ENCODE data around the gene SCNN1G. TPM values are rescaled to one million over a fixed set of nuclear protein-coding genes. Genes with fewer than 3 reads are reported as not detected.

SCNN1G gene
- total RNA-seq, 1 donor from 2014 or later = not detected

- intact Hi-C loops (cut with micrococcal nuclease) = no loop called here
- H3K4me1 Mint-ChIP-seq (ENCODE audit: low read depth) = no peaks in the 10 kb centered on the region
- no peak overlapping the region for H3K4me3 Mint-ChIP-seq
- H3K9me3 Mint-ChIP-seq = no peaks in the 10 kb centered on the region
- DNase-seq (ENCODE audit: low spot score) = no peak
- H3K36me3 Mint-ChIP-seq (ENCODE audit: low read depth) = no peaks in the 10 kb centered on the region
- H3K27me3 Mint-ChIP-seq (ENCODE audit: insufficient read depth) = peaks cover 30% of the 10 kb centered on the region
- H3K27ac Mint-ChIP-seq = no peak overlapping the region
Observed at GRCh38 chr16:23187341-23187740, 4.8 kb downstream of the SCNN1G start.

- no peak for DNase-seq (ENCODE audit: low spot score)
- H3K27me3 Mint-ChIP-seq (ENCODE audit: insufficient read depth) = peaks cover 26% of the 10 kb centered on the region
- no peak overlapping the region for H3K4me3 Mint-ChIP-seq
- intact Hi-C loops (cut with micrococcal nuclease) = no loop called here
- no peak overlapping the region for H3K27ac Mint-ChIP-seq
- no peaks in the 10 kb centered on the region for H3K9me3 Mint-ChIP-seq
- no peaks in the 10 kb centered on the region for H3K36me3 Mint-ChIP-seq (ENCODE audit: low read depth)
- no peaks in the 10 kb centered on the region for H3K4me1 Mint-ChIP-seq (ENCODE audit: low read depth)
Observed at GRCh38 chr16:23188911-23189310, 6.4 kb downstream of the SCNN1G start.

GRCh38 chr16:23194497-23195221 lies 12.1 kb downstream of the SCNN1G start:
- intact Hi-C loops (cut with micrococcal nuclease) = no loop called here
- no peaks in the 10 kb centered on the region for H3K4me1 Mint-ChIP-seq (ENCODE audit: low read depth)
- no peak for DNase-seq (ENCODE audit: low spot score)
- H3K36me3 Mint-ChIP-seq (ENCODE audit: low read depth) = no peaks in the 10 kb centered on the region
- no peak overlapping the region for H3K27ac Mint-ChIP-seq
- H3K4me3 Mint-ChIP-seq = no peak overlapping the region
- H3K9me3 Mint-ChIP-seq = no peaks in the 10 kb centered on the region
- peaks cover 9% of the 10 kb centered on the region for H3K27me3 Mint-ChIP-seq (ENCODE audit: insufficient read depth)

- no peak overlapping the region for H3K4me3 Mint-ChIP-seq
- DNase-seq (ENCODE audit: low spot score) = no peak
- H3K9me3 Mint-ChIP-seq = no peaks in the 10 kb centered on the region
- intact Hi-C loops (cut with micrococcal nuclease) = no loop called here
- H3K27ac Mint-ChIP-seq = no peak overlapping the region
- no peaks in the 10 kb centered on the region for H3K4me1 Mint-ChIP-seq (ENCODE audit: low read depth)
- peaks cover 11% of the 10 kb centered on the region for H3K27me3 Mint-ChIP-seq (ENCODE audit: insufficient read depth)
- no peaks in the 10 kb centered on the region for H3K36me3 Mint-ChIP-seq (ENCODE audit: low read depth)
Observed at GRCh38 chr16:23195366-23195978, 12.9 kb downstream of the SCNN1G start.

GRCh38 chr16:23196539-23196938 lies 14.0 kb downstream of the SCNN1G start:
- H3K9me3 Mint-ChIP-seq = no peaks in the 10 kb centered on the region
- H3K4me3 Mint-ChIP-seq = no peak overlapping the region
- intact Hi-C loops (cut with micrococcal nuclease) = no loop called here
- H3K4me1 Mint-ChIP-seq (ENCODE audit: low read depth) = no peaks in the 10 kb centered on the region
- H3K27ac Mint-ChIP-seq = no peak overlapping the region
- no peak for DNase-seq (ENCODE audit: low spot score)
- H3K36me3 Mint-ChIP-seq (ENCODE audit: low read depth) = no peaks in the 10 kb centered on the region
- peaks cover 12% of the 10 kb centered on the region for H3K27me3 Mint-ChIP-seq (ENCODE audit: insufficient read depth)

GRCh38 chr16:23202166-23202565 lies 19.6 kb downstream of the SCNN1G start:
- Mint-ChIP-seq H3K4me1 (ENCODE audit: low read depth) (no peaks in the 10 kb centered on the region), H3K9me3 (no peaks in the 10 kb centered on the region), H3K36me3 (ENCODE audit: low read depth) (no peaks in the 10 kb centered on the region), H3K27ac (no peak overlapping the region), H3K27me3 (ENCODE audit: insufficient read depth) (peaks cover 5% of the 10 kb centered on the region), H3K4me3 (no peak overlapping the region)
- DNase-seq (ENCODE audit: low spot score) = no peak
- intact Hi-C loops (cut with micrococcal nuclease) = no loop called here

GRCh38 chr16:23206986-23207385 lies 24.4 kb downstream of the SCNN1G start:
- Mint-ChIP-seq H3K27me3 (ENCODE audit: insufficient read depth) (peaks cover 3% of the 10 kb centered on the region), H3K27ac (no peak overlapping the region)

GRCh38 chr16:23207485-23207884 lies 24.9 kb downstream of the SCNN1G start:
- Mint-ChIP-seq H3K27me3 (ENCODE audit: insufficient read depth) (peaks cover 3% of the 10 kb centered on the region), H3K4me1 (ENCODE audit: low read depth) (no peaks in the 10 kb centered on the region), H3K4me3 (no peak overlapping the region), H3K36me3 (ENCODE audit: low read depth) (no peaks in the 10 kb centered on the region), H3K9me3 (no peaks in the 10 kb centered on the region), H3K27ac (no peak overlapping the region)
- intact Hi-C loops (cut with micrococcal nuclease) = no loop called here
- DNase-seq (ENCODE audit: low spot score) = no peak

More at GRCh38 chr16:23206986-23207385, 24.4 kb downstream of the SCNN1G start:
- no peaks in the 10 kb centered on the region for H3K36me3 Mint-ChIP-seq (ENCODE audit: low read depth)
- H3K9me3 Mint-ChIP-seq = no peaks in the 10 kb centered on the region
- no peak for DNase-seq (ENCODE audit: low spot score)
- H3K4me3 Mint-ChIP-seq = no peak overlapping the region
- intact Hi-C loops (cut with micrococcal nuclease) = no loop called here
- H3K4me1 Mint-ChIP-seq (ENCODE audit: low read depth) = no peaks in the 10 kb centered on the region

- intact Hi-C loops (cut with micrococcal nuclease) = no loop called here
- no peaks in the 10 kb centered on the region for H3K4me1 Mint-ChIP-seq (ENCODE audit: low read depth)
- no peak for DNase-seq (ENCODE audit: low spot score)
- no peaks in the 10 kb centered on the region for H3K9me3 Mint-ChIP-seq
- no peaks in the 10 kb centered on the region for H3K36me3 Mint-ChIP-seq (ENCODE audit: low read depth)
- H3K4me3 Mint-ChIP-seq = no peak overlapping the region
- H3K27me3 Mint-ChIP-seq (ENCODE audit: insufficient read depth) = peaks cover 9% of the 10 kb centered on the region
- H3K27ac Mint-ChIP-seq = no peak overlapping the region
Observed at GRCh38 chr16:23209606-23210005, 27.1 kb downstream of the SCNN1G start.

- H3K4me1 Mint-ChIP-seq (ENCODE audit: low read depth) = no peaks in the 10 kb centered on the region
- H3K9me3 Mint-ChIP-seq = no peaks in the 10 kb centered on the region
- no peak overlapping the region for H3K27ac Mint-ChIP-seq
- intact Hi-C loops (cut with micrococcal nuclease) = no loop called here
- no peaks in the 10 kb centered on the region for H3K36me3 Mint-ChIP-seq (ENCODE audit: low read depth)
- DNase-seq (ENCODE audit: low spot score) = no peak
- no peak overlapping the region for H3K4me3 Mint-ChIP-seq
- peaks cover 6% of the 10 kb centered on the region for H3K27me3 Mint-ChIP-seq (ENCODE audit: insufficient read depth)
Observed at GRCh38 chr16:23213831-23214230, 31.3 kb downstream of the SCNN1G start.

- no peaks in the 10 kb centered on the region for H3K36me3 Mint-ChIP-seq (ENCODE audit: low read depth)
Observed at GRCh38 chr16:23214796-23215195, 32.3 kb downstream of the SCNN1G start.

GRCh38 chr16:23215435-23215834 lies 32.9 kb downstream of the SCNN1G start:
- Mint-ChIP-seq H3K27me3 (ENCODE audit: insufficient read depth) (peaks cover 8% of the 10 kb centered on the region), H3K4me3 (no peak overlapping the region), H3K4me1 (ENCODE audit: low read depth) (no peaks in the 10 kb centered on the region), H3K9me3 (no peaks in the 10 kb centered on the region), H3K36me3 (ENCODE audit: low read depth) (no peaks in the 10 kb centered on the region), H3K27ac (no peak overlapping the region)
- no peak for DNase-seq (ENCODE audit: low spot score)
- intact Hi-C loops (cut with micrococcal nuclease) = no loop called here

More at GRCh38 chr16:23214796-23215195, 32.3 kb downstream of the SCNN1G start:
- Mint-ChIP-seq H3K4me1 (ENCODE audit: low read depth) (no peaks in the 10 kb centered on the region), H3K4me3 (no peak overlapping the region), H3K9me3 (no peaks in the 10 kb centered on the region), H3K27ac (no peak overlapping the region), H3K27me3 (ENCODE audit: insufficient read depth) (peaks cover 6% of the 10 kb centered on the region)
- no peak for DNase-seq (ENCODE audit: low spot score)
- intact Hi-C loops (cut with micrococcal nuclease) = no loop called here

- Mint-ChIP-seq H3K4me3 (no peak overlapping the region), H3K36me3 (ENCODE audit: low read depth) (no peaks in the 10 kb centered on the region), H3K27ac (no peak overlapping the region), H3K27me3 (ENCODE audit: insufficient read depth) (peaks cover 8% of the 10 kb centered on the region), H3K4me1 (ENCODE audit: low read depth) (no peaks in the 10 kb centered on the region), H3K9me3 (no peaks in the 10 kb centered on the region)
- DNase-seq (ENCODE audit: low spot score) = no peak
- intact Hi-C loops (cut with micrococcal nuclease) = no loop called here
Observed at GRCh38 chr16:23216658-23217246, 34.2 kb downstream of the SCNN1G start.
